PFSK-1 (cell line): Measurements from ENCODE around the gene COL19A1.

Experiments
- FOXP2 ChIP-seq: optimal IDR thresholded peaks from 2 replicates; pipeline ENCODE3; 2011; ENCODE audit warnings: borderline replicate concordance, control low read depth, inconsistent platforms; ENCODE audit not compliant: insufficient read depth; ENCODE audit errors: extremely low read length, extremely low read depth
- POLR2AphosphoS5 ChIP-seq: IDR thresholded peaks from 2 replicates; pipeline ENCODE4 v1.6.1; 2012; ENCODE audit warnings: low read depth, mild to moderate bottlenecking, control low read depth, low read length, moderate library complexity
- SIN3A ChIP-seq: IDR thresholded peaks from 2 replicates; pipeline ENCODE4 v1.6.1; 2012; ENCODE audit warnings: mild to moderate bottlenecking, low read length, moderate library complexity, borderline replicate concordance; ENCODE audit not compliant: insufficient read depth
- TAF1 ChIP-seq: IDR thresholded peaks from 2 replicates; pipeline ENCODE4 v1.6.1; 2012; ENCODE audit warnings: low read length, control low read depth, borderline replicate concordance; ENCODE audit not compliant: insufficient read depth
- TF ChIP-seq, protein P1 (sequence below), 2 experiments: IDR thresholded peaks; 2 replicates each; pipeline versions ENCODE4 v1.6.1 to v1.8.0; 2011 to 2012; ENCODE audit warnings: low read depth in 2 of 2, low read length in 2 of 2, control low read depth in 1 of 2, inconsistent platforms in 1 of 2, mild to moderate bottlenecking in 1 of 2, moderate library complexity in 1 of 2; ENCODE audit not compliant: insufficient read depth in 1 of 2

Gene COL19A1

GRCh38 chr6:69835414-69836179 lies 30.8 kb upstream of the COL19A1 start:
- TF ChIP-seq SIN3A: no peak
- TF ChIP-seq POLR2AphosphoS5: no peak

DNA sequence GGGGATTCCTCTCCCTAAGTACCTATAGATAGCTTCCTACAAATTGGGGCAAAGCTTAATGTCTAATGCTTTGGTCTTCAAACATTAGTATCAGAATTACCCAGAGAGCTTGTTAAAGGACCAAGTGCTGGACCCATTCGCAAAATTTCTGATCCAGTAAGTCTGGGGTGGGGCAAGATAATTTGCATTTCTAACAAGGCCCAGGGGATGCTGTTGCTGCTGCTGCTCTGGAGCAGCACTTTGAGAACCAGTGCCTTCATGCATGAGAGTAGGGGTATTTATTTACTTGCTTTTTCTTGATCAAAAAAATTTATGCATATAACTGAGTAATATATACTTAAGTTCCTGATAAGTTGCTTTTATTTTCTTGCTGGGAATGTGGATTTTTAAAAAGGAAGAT lies 24.5 kb upstream of the COL19A1 start:
- TF ChIP-seq FOXP2: no peak
- TF ChIP-seq TAF1: no peak
- no peak for TF ChIP-seq SIN3A
- TF ChIP-seq, protein P1, sequence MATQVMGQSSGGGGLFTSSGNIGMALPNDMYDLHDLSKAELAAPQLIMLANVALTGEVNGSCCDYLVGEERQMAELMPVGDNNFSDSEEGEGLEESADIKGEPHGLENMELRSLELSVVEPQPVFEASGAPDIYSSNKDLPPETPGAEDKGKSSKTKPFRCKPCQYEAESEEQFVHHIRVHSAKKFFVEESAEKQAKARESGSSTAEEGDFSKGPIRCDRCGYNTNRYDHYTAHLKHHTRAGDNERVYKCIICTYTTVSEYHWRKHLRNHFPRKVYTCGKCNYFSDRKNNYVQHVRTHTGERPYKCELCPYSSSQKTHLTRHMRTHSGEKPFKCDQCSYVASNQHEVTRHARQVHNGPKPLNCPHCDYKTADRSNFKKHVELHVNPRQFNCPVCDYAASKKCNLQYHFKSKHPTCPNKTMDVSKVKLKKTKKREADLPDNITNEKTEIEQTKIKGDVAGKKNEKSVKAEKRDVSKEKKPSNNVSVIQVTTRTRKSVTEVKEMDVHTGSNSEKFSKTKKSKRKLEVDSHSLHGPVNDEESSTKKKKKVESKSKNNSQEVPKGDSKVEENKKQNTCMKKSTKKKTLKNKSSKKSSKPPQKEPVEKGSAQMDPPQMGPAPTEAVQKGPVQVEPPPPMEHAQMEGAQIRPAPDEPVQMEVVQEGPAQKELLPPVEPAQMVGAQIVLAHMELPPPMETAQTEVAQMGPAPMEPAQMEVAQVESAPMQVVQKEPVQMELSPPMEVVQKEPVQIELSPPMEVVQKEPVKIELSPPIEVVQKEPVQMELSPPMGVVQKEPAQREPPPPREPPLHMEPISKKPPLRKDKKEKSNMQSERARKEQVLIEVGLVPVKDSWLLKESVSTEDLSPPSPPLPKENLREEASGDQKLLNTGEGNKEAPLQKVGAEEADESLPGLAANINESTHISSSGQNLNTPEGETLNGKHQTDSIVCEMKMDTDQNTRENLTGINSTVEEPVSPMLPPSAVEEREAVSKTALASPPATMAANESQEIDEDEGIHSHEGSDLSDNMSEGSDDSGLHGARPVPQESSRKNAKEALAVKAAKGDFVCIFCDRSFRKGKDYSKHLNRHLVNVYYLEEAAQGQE (IDR thresholded peaks at IDR 0.05; ENCODE audit: insufficient read depth in 1 of 2, low read depth in 2 of 2, low read length in 2 of 2): no peak
- no peak for TF ChIP-seq POLR2AphosphoS5

- TF ChIP-seq, protein P1 (IDR thresholded peaks at IDR 0.05; ENCODE audit: insufficient read depth in 1 of 2, low read depth in 2 of 2, low read length in 2 of 2): no peak
- TF ChIP-seq FOXP2 (no peak), POLR2AphosphoS5 (no peak), TAF1 (no peak), SIN3A (no peak)
Observed at GRCh38 chr6:69843189-69843588, 23.2 kb upstream of the COL19A1 start.

- TF ChIP-seq TAF1 (no peak), POLR2AphosphoS5 (no peak), SIN3A (no peak)
- TF ChIP-seq, protein P1 (IDR thresholded peaks at IDR 0.05; ENCODE audit: insufficient read depth in 1 of 2, low read depth in 2 of 2, low read length in 2 of 2): no peak
Observed at GRCh38 chr6:69846312-69846711, 20.0 kb upstream of the COL19A1 start.

DNA sequence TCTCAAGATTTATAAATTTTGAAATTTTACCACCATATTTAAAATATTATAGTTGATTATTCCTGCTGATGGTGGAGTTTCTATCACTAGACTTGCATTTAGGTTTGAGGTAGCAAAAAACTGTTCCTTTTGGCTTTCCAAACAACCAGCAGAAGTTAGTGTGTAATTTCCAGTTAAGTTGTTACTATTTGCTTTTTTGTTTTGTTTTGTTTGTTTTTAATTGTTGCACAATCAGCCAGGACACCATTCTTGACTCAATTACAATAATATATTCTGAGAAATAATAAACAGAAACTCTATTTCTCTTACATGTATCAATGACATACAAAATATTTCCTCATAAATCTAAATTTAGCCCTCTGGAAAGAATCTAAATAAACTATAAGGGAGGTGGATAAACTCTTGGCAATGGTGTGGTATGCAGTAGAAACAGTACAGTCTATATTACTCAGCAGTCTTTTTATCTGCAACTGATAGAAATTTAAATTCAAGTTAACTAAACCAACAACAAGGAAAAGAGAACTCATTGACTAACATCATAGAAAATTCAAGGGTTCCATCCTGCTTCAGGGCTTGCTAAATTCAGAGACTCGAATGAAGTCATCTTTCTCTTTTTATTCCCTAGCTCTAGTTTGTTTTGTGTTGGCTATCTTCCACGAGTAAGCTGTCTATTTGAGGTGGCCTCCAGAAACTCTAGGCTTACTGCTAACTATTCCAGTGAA lies 19.4 kb upstream of the COL19A1 start:
- TF ChIP-seq, protein P1 (IDR thresholded peaks at IDR 0.05; ENCODE audit: insufficient read depth in 1 of 2, low read depth in 2 of 2, low read length in 2 of 2): no peak
- TF ChIP-seq SIN3A (no peak), FOXP2 (no peak), POLR2AphosphoS5 (no peak), TAF1 (no peak)
